CD4-positive, alpha-beta T cell treated with Interleukin-4 for 4 hours (primary cell): ENCODE measurements around the gene RIMS1.

ENCODE experiments used
- DNase-seq: peaks from one replicate; pipeline ENCODE4 v3.0.0-alpha.2; 2020

The RIMS1 gene

DNA sequence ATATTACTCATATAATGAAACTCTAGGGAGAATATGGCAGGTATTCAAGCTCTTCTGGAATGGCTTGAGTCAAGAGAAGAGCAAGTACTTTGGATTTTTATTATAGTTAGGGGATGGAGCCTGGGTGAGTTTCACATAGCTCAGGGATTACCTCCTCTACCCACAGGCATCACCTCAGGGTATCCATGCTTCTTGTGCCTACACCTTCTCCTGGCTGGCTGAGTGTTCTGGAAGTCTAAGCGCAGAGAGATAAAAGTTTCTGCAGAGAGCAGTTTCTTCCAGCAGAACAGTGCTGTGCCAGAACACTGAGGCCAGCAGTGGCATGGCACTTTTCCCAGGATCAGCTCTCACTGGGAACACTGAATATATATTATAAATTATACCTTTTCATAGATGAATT, 535.8 kb downstream of the RIMS1 start:
- no peak for DNase-seq

DNA sequence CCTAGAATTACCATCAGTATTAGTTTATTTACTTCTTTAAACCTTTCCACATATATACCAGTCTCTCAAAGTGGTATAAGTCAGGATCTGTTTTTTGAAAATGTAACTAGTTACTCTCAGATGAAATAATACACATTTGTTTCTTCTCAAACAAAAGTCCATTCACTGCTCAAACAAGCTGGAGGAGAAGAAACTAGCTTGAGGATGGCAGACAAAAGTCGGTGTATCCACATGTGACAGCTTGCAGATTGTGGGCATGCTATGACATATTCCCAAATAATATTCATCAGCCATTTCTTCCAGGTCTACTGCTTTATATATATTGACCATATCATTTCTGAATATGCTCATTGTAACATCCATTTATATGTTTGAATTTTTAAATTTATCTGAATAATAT, 538.1 kb downstream of the RIMS1 start:
- DNase-seq = no peak

DNA sequence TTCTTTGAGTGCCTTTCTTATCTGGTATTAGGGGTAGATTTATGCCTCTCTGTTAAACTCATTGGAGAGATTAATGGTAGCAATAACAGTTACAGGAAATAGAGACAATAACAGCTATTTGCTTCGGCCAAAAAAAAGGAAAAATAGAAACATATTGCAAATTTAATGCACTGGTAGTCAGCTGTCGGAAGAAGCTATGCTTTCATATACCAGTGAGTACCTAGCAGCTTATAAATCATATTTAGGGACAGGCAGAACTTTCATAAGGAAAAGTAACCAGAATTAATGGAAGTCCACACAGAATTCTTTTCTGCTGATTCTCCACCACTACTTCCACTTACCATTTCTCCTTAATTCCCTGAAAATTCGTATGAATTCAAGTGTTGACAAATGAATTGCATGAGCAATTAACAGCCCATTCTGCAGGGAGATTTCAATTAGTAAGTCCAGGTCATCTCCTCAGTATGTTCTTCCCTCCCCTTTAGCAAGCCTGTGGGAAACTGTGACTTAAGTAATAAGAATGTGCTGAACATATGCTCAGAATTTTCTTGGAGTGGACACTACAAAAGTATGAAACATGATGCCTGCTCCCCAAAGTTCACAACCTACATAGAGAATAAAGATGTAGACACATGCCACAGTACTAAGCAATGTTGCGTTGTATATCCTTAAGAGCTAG, 538.8 kb downstream of the RIMS1 start:
- DNase-seq = no peak

DNA sequence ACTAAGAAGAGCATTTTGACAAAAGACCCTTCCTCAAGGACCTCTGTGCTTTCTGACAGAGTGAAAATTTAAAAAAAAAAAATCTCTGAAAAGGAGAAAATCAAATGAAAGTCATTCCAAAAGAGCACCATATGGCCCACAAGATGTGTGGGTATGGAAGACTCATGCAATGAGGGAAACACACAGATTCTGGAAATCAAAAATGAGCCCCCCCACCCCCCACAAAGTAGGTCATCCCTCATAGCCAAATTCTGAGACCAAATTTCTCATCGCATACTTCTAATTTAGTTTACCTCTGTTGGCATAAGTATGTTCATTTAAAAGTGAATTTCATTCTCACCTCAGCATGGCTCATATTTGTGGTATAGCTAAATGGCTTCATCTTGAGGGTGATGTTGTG, 554.3 kb downstream of the RIMS1 start:
- DNase-seq = no peak

DNA sequence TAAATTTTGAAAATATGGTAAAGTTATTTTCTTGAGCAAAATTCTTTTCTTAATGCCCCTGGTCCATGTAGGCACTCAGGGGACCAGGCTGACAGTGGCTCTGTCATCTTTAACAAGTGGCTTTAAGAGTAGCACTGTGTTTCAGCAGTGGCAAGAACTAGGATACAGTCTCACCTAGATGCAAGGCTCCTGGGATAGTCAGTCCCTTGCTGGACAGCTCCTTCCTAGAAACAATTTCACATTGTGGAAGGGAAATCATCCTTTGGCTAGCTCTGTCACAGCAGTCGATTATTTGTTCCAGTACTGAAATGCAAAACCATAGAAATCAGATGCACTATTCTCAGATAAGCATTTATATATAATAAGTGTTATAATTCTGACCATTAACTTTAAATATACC, 560.1 kb downstream of the RIMS1 start:
- no peak for DNase-seq
